Colonic mucosa (tissue), 4 donors: ENCODE measurements around the gene OR2V2. TPM values are rescaled to one million over a fixed set of nuclear protein-coding genes. Genes with fewer than 3 reads are reported as not detected.
"Not testable (repeated sequence)": the region's sequence is repeated elsewhere in the genome, so short reads cannot be mapped to it uniquely, and the experiment has no call there.

ENCODE experiments used
- DNase-seq: peaks from one replicate; pipeline ENCODE4 v3.0.0-alpha.2; 2020
- H3K27ac ChIP-seq: fragments of 200-600 bp; one replicate; pipeline ENCODE4 v1.8.0; 2021
- H3K27me3 ChIP-seq: fragments of 200-600 bp; one replicate; pipeline ENCODE4 v1.8.0; 2021
- H3K36me3 ChIP-seq: fragments of 200-600 bp; one replicate; pipeline ENCODE4 v1.8.0; 2021
- H3K4me1 ChIP-seq: fragments of 200-600 bp; one replicate; pipeline ENCODE4 v1.8.0; 2021; ENCODE audit warnings: mild to moderate bottlenecking
- H3K4me3 ChIP-seq: fragments of 200-600 bp; one replicate; pipeline ENCODE4 v1.8.0; 2021
- H3K9ac ChIP-seq, 2 donors: one replicate each; pipeline ENCODE4 v1.7.0; 2013; ENCODE audit warnings: control low read depth in 2 of 2, low read depth in 2 of 2, low read length in 2 of 2
- H3K9me3 ChIP-seq: fragments of 200-600 bp; one replicate; pipeline ENCODE4 v1.8.0; 2021
- intact Hi-C: fragments of 100-400 bp; cut with DNase I; formaldehyde crosslinking; loops from one replicate; pipeline ENCODE4 v1.14.1; 2022
- total RNA-seq, 2 donors: library from RNA; stranded (reverse); fragmentation: NEBNext Ultra II Directional in 1 of 2; extraction: Animal tissue kit (Norgen Biotek cat#: 25700) in 1 of 2; gene quantifications; one replicate each; pipeline ENCODE4 v1.2.1, GENCODE V29; 2021
- TF ChIP-seq, protein P1 (sequence below): fragments of 200-600 bp; IDR thresholded peaks from one replicate; pipeline ENCODE4 v1.8.0; 2022; ENCODE audit warnings: antibody characterized with exemption, mild to moderate bottlenecking
- donor health status: healthy.
- donor health status: DM: no; HTN: no; CAD: no.
- donor health status: DM: no; HTN: no; CAD: no.

Gene OR2V2
- total RNA-seq, 2 donors from 2014 or later = not detected

DNA sequence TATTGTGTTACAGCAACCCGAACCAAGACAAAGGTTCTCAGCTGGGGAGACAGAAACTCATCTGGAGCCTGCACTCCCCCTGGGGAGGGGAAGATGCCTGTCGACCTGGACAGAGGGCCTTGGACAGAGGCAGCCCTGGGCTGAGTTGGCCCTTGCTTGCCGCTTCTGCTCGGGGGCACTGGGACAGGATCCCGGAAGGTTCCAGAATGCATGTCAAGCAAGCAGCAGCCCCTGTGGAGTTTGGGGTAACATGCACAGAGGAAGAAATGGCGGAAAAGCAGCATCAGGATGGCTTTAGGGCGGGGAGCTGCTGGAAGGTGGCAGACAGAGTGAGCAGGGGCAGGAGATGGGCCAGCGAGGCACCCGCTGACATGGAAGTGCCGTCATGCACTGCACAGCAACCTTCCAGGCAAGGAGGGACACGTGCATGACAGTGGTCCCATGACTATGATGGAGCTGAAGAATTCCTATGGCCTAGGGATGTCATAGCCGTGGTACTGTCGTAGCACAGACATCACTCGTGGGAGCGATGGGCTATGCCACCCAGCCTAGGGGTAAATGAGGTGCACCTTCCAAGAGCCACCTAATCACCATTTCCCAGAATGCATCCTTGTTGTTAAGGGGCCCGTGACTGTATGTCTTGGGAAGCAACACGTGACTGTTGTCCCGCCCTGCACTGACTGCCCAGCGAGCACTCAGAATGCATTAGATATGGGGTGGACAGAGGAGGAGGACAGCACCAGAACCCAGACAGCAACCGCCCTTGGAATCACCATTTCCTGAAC lies 42.6 kb upstream of the OR2V2 start:
- peak; percentile 9 for DNase-seq
- not testable (repeated sequence) for H3K36me3 ChIP-seq, H3K9ac ChIP-seq

DNA sequence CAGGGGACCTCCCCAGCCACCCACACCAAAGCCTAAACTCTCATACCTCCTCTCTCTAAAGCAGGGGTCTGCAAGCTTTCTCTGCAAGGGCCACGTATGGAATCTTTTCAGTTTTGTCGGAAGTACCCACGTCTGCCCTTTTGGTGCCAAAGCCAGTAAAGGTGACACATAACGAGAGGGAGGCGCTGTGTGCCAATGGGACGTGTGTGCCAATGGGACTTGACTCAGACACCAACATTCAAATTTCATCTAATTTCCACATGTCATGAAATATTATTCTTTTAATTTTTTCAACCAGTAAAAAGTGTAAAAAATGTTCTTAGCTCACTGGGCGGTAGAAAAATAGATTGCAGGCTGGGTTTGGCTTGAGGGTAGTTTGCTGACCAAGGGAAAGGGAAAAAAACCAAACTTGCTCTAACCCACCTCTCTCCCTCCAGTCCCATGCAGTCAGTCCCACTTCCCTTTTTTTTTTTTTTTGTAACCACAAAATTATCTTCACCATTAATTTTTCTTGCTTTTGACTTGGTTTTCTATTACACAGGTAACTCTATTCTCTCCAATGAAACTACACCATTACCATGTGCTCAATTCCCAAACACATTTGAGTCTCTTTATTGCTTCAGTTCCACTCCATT lies 41.9 kb upstream of the OR2V2 start:
- H3K36me3 ChIP-seq = no peaks in the 10 kb centered on the region
- H3K9ac ChIP-seq = no peak overlapping the region
- intact Hi-C loops = no loop called here
- DNase-seq = no peak
- TF ChIP-seq, protein P1, sequence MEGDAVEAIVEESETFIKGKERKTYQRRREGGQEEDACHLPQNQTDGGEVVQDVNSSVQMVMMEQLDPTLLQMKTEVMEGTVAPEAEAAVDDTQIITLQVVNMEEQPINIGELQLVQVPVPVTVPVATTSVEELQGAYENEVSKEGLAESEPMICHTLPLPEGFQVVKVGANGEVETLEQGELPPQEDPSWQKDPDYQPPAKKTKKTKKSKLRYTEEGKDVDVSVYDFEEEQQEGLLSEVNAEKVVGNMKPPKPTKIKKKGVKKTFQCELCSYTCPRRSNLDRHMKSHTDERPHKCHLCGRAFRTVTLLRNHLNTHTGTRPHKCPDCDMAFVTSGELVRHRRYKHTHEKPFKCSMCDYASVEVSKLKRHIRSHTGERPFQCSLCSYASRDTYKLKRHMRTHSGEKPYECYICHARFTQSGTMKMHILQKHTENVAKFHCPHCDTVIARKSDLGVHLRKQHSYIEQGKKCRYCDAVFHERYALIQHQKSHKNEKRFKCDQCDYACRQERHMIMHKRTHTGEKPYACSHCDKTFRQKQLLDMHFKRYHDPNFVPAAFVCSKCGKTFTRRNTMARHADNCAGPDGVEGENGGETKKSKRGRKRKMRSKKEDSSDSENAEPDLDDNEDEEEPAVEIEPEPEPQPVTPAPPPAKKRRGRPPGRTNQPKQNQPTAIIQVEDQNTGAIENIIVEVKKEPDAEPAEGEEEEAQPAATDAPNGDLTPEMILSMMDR = no peak
- H3K9me3 ChIP-seq = no peaks in the 10 kb centered on the region
- no peak overlapping the region for H3K27ac ChIP-seq
- peaks cover under 1% of the 10 kb centered on the region for H3K27me3 ChIP-seq
- H3K4me3 ChIP-seq = no peak overlapping the region
- no peaks in the 10 kb centered on the region for H3K4me1 ChIP-seq

More for the DNA sequence above, 42.6 kb upstream of the OR2V2 start:
- H3K27me3 ChIP-seq, H3K4me1 ChIP-seq, H3K9me3 ChIP-seq, intact Hi-C loops, H3K27ac ChIP-seq, H3K4me3 ChIP-seq: not testable (repeated sequence)

DNA sequence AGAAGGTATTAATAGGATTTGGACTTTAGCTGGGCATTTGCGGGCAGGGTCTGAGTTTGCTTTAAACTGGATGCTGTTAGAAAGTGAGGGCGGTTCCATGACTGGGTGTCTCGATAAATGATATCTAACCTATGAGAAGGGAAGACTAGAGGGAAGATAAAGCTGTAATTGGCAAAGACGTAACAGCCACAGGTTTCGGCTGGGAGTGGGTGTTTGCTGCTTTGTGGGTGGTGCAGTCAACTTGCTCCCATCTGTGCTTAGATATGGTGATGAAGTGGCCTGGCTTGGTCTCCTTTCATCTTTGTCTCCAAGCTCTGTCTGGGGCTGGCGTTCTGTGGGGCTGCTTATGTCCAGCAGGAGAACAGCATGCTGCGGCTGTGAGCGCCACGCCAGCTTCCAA lies 39.7 kb upstream of the OR2V2 start:
- TF ChIP-seq, protein P1 = no peak
- no peaks in the 10 kb centered on the region for H3K4me1 ChIP-seq
- no peak overlapping the region for H3K4me3 ChIP-seq
- H3K27ac ChIP-seq = no peak overlapping the region
- H3K9ac ChIP-seq = no peak overlapping the region
- intact Hi-C loops = no loop called here
- no peak for DNase-seq
- no peaks in the 10 kb centered on the region for H3K36me3 ChIP-seq
- H3K9me3 ChIP-seq = no peaks in the 10 kb centered on the region
- no peaks in the 10 kb centered on the region for H3K27me3 ChIP-seq

DNA sequence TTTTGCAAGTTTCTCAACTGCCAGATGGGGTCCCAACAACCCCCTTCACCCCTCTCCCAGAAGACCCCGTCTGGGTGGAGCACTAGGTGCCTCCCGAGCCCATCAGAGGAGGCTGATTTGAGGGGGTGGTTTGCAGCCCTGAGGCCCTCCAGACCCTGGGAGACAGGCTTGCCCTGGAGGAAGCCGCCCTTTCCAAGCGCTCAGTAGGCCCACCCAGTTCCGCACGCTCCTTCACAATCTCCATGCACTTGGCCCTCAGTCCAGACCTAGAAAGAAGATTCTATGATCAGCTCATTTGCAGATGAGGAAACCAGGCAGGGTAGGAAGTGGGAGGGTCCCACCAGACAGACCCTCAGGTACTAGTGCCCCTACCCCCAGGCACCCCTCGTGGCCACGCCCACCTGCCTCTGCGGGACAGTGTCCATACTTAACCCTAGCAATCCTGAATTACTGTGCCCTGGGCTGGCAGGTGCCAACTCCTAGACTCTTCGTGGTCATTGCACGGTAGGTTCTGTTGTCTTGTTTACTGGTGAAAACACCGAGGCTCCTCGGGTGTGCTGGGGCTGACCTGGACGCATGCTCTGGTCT lies 38.7 kb upstream of the OR2V2 start:
- H3K27ac ChIP-seq = no peak overlapping the region
- H3K4me3 ChIP-seq = no peak overlapping the region
- TF ChIP-seq, protein P1 = no peak
- no peaks in the 10 kb centered on the region for H3K4me1 ChIP-seq
- no peaks in the 10 kb centered on the region for H3K9me3 ChIP-seq
- DNase-seq = no peak
- H3K27me3 ChIP-seq = no peaks in the 10 kb centered on the region
- H3K36me3 ChIP-seq = no peaks in the 10 kb centered on the region
- intact Hi-C loops = no loop called here
- no peak overlapping the region for H3K9ac ChIP-seq

DNA sequence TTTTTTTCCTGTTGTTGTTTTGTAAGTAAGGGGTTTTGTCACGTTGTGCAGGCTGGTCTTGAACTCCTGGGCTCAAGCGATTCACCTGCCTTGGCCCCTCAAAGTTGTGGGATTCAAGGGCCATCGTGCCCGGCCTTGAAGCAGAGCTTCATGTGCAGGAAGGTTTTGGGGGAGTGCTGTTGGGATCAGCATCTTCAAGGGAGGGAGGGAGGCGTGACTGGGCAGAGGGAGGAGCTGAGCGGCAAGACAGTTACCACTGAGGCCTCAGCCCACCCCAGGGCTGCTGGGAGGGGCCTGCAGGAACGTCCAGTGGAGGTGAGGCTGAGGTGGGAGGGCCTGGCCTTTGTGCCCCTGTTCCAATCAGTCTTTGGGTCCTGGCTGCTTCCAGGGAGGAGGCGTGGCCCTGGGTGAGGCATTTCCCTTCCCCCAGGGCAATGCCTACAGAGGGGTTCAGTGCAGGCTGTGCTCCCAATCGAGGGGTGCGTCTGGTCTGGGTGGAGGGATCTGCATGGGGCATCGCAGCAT lies 37.8 kb upstream of the OR2V2 start:
- Histone ChIP-seq H3K9ac (no peak overlapping the region), H3K27ac (no peak overlapping the region), H3K27me3 (peaks cover 7% of the 10 kb centered on the region), H3K9me3 (no peaks in the 10 kb centered on the region), H3K36me3 (no peaks in the 10 kb centered on the region), H3K4me1 (no peaks in the 10 kb centered on the region), H3K4me3 (no peak overlapping the region)
- TF ChIP-seq, protein P1 = no peak
- DNase-seq = no peak
- intact Hi-C loops = no loop called here
